ENCODE data around the gene RALGPS1. TPM values are rescaled to one million over a fixed set of nuclear protein-coding genes. Genes with fewer than 3 reads are reported as not detected.

The RALGPS1 gene
- polyA plus RNA-seq, 2 donors: 3.8 to 6.4 TPM

DNA sequence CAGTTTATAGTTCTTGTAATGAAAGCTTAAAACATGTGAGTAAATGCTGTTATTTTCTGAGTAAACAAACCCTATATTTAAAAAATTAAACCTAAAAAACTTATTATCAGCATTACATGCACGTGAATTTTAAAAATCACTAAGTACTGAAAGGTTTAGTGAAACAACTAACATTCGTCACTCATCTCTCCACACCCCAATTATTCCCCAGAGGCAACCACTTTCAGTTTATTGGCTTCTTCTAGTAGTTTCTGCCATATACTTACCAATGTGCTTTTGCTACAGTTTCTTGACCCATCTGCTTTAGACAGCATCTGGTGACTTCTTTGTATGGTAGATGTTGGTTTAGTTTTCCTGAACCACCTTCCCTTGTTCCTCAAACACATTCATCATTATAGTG lies 149.8 kb downstream of the RALGPS1 start:
- no peak overlapping the region for H3K4me3 ChIP-seq (ENCODE audit: low read depth in 1 of 2, low read length in 2 of 2)
- H3K27me3 ChIP-seq (ENCODE audit: control insufficient read depth in 1 of 2, insufficient read depth in 2 of 2, low read length in 2 of 2): no peaks in the 10 kb centered on the region
- no peaks in the 10 kb centered on the region for H3K9me3 ChIP-seq (ENCODE audit: control insufficient read depth in 2 of 2, insufficient read depth in 1 of 2, low read depth in 1 of 2, low read length in 1 of 2)
- no peaks in the 10 kb centered on the region for H3K36me3 ChIP-seq (ENCODE audit: control insufficient read depth in 2 of 2, insufficient read depth in 2 of 2, low read length in 1 of 2)
- H3K27ac ChIP-seq (ENCODE audit: low read depth in 2 of 2, low read length in 1 of 2): no peak overlapping the region
- peaks cover 3 to 6% of the 10 kb centered on the region in 2 donors for H3K4me1 ChIP-seq (ENCODE audit: control insufficient read depth in 2 of 2, insufficient read depth in 2 of 2, low read length in 1 of 2)
- 87 to 91% methylated on average over 2 of the region's 2 CpGs for whole genome bisulfite sequencing, 2 donors

DNA sequence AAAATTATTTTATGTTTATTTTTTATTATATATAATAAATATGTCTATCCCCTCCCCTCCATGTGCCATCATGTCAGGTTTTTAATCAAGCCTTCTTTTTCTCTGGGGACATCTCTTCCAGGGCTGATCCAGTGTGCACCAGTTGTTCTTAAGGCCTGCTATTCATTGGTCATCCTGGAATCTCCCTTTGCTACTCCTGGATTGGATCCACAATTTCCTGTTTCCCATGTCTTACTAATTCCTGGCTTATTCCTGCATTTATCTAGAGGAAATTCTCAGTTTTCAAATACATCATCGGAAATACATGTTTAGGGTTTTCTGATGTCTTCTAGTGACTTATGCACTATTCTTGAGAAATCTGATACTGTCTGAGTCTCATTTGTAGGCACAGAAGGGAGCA lies 151.0 kb downstream of the RALGPS1 start:
- Histone ChIP-seq H3K4me3 (ENCODE audit: low read depth in 1 of 2, low read length in 2 of 2) (no peak overlapping the region), H3K4me1 (ENCODE audit: control insufficient read depth in 2 of 2, insufficient read depth in 2 of 2, low read length in 1 of 2) (peaks cover 0 to 6% of the 10 kb centered on the region in 2 donors), H3K27me3 (ENCODE audit: control insufficient read depth in 1 of 2, insufficient read depth in 2 of 2, low read length in 2 of 2) (no peaks in the 10 kb centered on the region), H3K9me3 (ENCODE audit: control insufficient read depth in 2 of 2, insufficient read depth in 1 of 2, low read depth in 1 of 2, low read length in 1 of 2) (no peaks in the 10 kb centered on the region), H3K36me3 (ENCODE audit: control insufficient read depth in 2 of 2, insufficient read depth in 2 of 2, low read length in 1 of 2) (no peaks in the 10 kb centered on the region), H3K27ac (ENCODE audit: low read depth in 2 of 2, low read length in 1 of 2) (no peak overlapping the region)
- WGBS, 2 donors: 76 to 86% methylated on average over 1 of the region's 1 CpG

DNA sequence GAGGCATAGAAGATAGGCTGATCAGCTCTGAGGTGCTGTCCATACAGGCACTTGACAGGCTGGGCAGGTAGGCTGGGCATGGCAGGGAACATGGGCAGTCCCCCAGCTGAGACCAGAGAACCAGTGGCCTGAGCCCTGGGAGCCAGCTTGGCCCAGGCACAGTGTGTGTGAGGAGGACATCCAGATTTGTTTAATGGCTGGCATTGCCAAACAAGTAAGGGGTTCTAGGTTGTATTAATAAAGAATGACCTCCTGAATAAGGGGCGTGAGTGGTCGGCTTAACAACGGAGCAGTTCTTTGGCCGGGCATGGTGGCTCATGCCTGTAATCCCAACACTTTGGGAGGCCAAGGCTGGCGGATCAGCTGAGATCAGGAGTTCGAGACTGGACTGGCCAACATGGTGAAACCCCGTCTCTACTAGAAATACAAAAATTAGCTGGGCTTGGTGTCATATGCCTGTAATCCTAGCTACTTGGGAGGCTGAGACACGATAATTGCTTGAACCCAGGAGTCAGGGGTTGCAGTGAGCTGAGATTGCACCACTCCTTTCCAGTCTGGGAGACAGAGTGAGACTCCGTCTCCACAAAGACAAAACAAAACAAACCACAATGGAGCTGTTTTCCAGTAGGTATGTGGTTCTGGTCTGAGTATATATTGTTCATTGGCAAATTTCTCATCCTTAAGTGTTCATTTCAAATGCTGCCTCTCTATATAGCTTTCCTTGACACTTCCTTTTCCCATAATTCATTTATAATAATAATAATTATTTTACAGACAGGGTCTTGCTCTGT lies 151.7 kb downstream of the RALGPS1 start:
- WGBS, 2 donors: 94% methylated on average over 9 of the region's 9 CpGs
- H3K9me3 ChIP-seq (ENCODE audit: control insufficient read depth in 2 of 2, insufficient read depth in 1 of 2, low read depth in 1 of 2, low read length in 1 of 2): no peaks in the 10 kb centered on the region
- no peak overlapping the region for H3K27ac ChIP-seq (ENCODE audit: low read depth in 2 of 2, low read length in 1 of 2)
- no peaks in the 10 kb centered on the region for H3K27me3 ChIP-seq (ENCODE audit: control insufficient read depth in 1 of 2, insufficient read depth in 2 of 2, low read length in 2 of 2)
- no peaks in the 10 kb centered on the region for H3K36me3 ChIP-seq (ENCODE audit: control insufficient read depth in 2 of 2, insufficient read depth in 2 of 2, low read length in 1 of 2)
- no peak overlapping the region for H3K4me3 ChIP-seq (ENCODE audit: low read depth in 1 of 2, low read length in 2 of 2)
- peaks cover 0 to 6% of the 10 kb centered on the region in 2 donors for H3K4me1 ChIP-seq (ENCODE audit: control insufficient read depth in 2 of 2, insufficient read depth in 2 of 2, low read length in 1 of 2)

DNA sequence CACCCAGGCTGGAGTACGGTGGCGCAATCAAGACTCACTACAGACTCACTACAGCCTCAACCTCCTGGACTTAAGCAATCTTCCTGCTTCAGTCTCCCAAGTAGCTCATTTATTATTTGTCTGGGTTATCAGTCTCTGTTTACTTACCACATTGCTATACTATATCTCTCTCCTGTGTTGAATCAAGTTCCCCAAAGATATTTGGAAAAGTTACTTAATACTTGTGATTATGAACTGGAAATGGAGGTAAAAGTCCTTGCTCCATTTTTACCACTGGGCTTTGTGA lies 152.2 kb downstream of the RALGPS1 start:
- H3K27ac ChIP-seq (ENCODE audit: low read depth in 2 of 2, low read length in 1 of 2): peak overlapping the region in 1 of 2 donors; percentile 84
- 77 to 90% methylated on average over 2 of the region's 2 CpGs for WGBS, 2 donors

DNA sequence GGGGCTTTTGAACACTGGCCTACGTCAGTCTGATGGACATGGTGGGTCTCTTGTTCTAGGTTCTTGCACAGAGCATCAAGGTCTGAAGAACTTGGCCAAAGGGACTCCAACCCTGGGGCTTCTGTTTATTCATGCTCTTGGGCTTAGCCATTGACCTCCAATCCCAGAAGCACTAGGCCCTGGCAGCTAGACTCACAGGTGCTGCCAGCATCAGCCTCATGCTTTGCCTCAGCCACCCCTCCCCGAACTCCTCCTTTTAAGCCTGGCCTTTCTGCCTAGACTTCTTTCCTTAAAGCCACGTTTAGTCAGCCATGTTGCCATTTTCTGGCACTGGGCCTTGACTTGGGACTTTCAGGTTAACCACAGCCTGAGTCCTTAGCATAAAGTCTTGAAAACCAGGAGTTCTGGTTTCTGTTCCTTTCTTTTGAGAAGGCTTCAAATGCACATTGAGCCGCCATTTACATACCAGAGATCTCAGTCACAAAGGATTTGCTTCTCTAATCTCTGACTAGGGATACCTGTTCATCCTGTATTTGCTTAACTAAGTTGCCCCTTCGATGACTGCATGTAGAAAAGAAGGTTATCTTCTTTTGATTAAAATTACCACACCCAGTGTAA lies 153.1 kb downstream of the RALGPS1 start:
- H3K9me3 ChIP-seq (ENCODE audit: control insufficient read depth in 2 of 2, insufficient read depth in 1 of 2, low read depth in 1 of 2, low read length in 1 of 2): no peaks in the 10 kb centered on the region
- WGBS, 2 donors: 62 to 67% methylated on average over 5 of the region's 5 CpGs
- H3K27ac ChIP-seq (ENCODE audit: low read depth in 2 of 2, low read length in 1 of 2): peak overlapping the region; percentile 81 to 84
- H3K27me3 ChIP-seq (ENCODE audit: control insufficient read depth in 1 of 2, insufficient read depth in 2 of 2, low read length in 2 of 2): no peaks in the 10 kb centered on the region
- peaks cover 0 to 6% of the 10 kb centered on the region in 2 donors for H3K4me1 ChIP-seq (ENCODE audit: control insufficient read depth in 2 of 2, insufficient read depth in 2 of 2, low read length in 1 of 2)
- no peak overlapping the region for H3K4me3 ChIP-seq (ENCODE audit: low read depth in 1 of 2, low read length in 2 of 2)
- no peaks in the 10 kb centered on the region for H3K36me3 ChIP-seq (ENCODE audit: control insufficient read depth in 2 of 2, insufficient read depth in 2 of 2, low read length in 1 of 2)

More for the DNA sequence above, 152.2 kb downstream of the RALGPS1 start:
- Histone ChIP-seq H3K4me3 (ENCODE audit: low read depth in 1 of 2, low read length in 2 of 2) (no peak overlapping the region), H3K27me3 (ENCODE audit: control insufficient read depth in 1 of 2, insufficient read depth in 2 of 2, low read length in 2 of 2) (no peaks in the 10 kb centered on the region), H3K9me3 (ENCODE audit: control insufficient read depth in 2 of 2, insufficient read depth in 1 of 2, low read depth in 1 of 2, low read length in 1 of 2) (no peaks in the 10 kb centered on the region), H3K36me3 (ENCODE audit: control insufficient read depth in 2 of 2, insufficient read depth in 2 of 2, low read length in 1 of 2) (no peaks in the 10 kb centered on the region), H3K4me1 (ENCODE audit: control insufficient read depth in 2 of 2, insufficient read depth in 2 of 2, low read length in 1 of 2) (peaks cover 0 to 6% of the 10 kb centered on the region in 2 donors)

DNA sequence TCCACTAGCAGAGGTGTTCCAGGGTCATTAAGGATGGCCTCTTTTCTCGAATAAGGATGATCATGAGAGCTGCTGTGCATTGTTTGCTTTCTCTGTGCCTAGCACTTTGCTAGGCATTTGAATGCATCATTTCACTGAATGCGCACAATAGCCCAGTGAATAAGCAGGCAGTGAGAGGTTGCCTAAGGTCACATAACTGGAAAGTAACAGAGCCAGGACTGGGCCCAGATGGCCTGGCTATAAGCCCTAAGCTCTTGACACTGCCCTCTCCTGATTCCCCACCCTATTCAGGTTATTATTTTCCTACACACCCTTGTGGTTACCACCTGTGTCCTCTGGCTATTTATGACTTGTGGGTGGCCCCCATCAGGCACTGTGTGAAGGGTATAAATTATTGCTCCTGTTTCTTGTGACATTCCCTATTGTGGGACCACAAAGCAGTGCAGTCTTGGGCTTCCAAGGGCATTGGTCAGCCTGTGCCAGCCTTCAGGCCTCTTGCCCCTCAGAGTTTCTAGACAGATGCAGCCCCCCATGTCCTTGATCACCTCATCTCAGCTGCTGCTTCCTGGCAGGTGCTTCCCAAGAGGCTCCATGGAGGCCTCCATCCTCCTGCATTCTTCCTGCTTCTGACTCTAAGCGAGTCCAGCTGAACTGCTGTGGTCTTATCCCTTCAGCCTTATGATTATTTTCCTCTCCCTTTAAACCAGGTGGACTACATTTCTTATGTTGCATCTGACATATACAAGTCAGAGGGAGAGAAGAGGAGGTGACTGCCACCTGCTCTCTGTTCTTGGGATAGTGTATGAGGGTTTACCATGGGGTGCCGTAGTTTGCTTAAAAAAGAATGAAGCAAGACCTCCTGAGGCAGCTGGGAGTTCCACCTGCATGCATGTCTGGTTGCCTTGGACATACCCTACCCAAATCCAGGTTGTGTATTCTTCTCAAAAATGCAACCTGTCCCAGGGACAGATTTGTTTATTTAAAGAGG lies 160.3 kb downstream of the RALGPS1 start:
- no peaks in the 10 kb centered on the region for H3K9me3 ChIP-seq (ENCODE audit: control insufficient read depth in 2 of 2, insufficient read depth in 1 of 2, low read depth in 1 of 2, low read length in 1 of 2)
- H3K27me3 ChIP-seq (ENCODE audit: control insufficient read depth in 1 of 2, insufficient read depth in 2 of 2, low read length in 2 of 2): no peaks in the 10 kb centered on the region
- H3K4me1 ChIP-seq (ENCODE audit: control insufficient read depth in 2 of 2, insufficient read depth in 2 of 2, low read length in 1 of 2): peaks cover 0 to 6% of the 10 kb centered on the region in 2 donors
- H3K27ac ChIP-seq (ENCODE audit: low read depth in 2 of 2, low read length in 1 of 2): no peak overlapping the region
- H3K4me3 ChIP-seq (ENCODE audit: low read depth in 1 of 2, low read length in 2 of 2): no peak overlapping the region
- no peaks in the 10 kb centered on the region for H3K36me3 ChIP-seq (ENCODE audit: control insufficient read depth in 2 of 2, insufficient read depth in 2 of 2, low read length in 1 of 2)
- WGBS, 2 donors: 81 to 82% methylated on average over 4 of the region's 4 CpGs

DNA sequence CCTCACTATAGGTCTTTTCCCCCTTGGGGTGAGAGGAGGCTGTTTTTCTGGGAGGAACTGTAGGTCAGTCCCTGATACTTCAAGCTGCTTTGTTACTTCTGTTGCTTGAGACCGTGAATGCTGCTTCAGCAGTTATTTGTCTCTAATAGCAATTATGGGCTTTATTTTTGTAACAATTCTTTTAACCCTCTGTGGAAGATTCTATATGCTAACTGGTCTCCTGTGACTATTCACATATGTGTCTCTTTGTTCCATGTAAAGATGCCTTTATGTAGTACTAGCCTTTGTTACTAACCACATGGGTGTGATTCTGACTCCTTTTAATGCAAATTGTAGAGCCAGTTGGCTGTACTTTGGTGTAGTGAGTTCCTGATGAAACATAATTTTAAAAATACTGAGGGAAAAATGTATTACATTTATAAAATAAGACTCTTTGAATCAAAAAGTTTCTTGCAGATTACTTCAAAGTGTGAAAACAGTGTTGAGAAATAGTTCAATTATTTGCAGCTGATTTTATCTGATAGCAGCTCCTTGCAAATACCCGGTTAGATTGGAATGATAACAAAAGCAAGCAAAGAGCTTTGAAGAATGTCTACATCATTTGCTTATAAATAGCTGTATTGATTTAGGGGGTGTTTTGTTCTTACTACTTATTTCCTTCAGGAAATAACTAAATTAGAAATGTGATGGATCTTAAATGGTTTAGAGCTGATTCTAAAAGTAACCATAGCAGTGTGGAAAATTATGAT lies 161.2 kb downstream of the RALGPS1 start:
- Histone ChIP-seq H3K4me1 (ENCODE audit: control insufficient read depth in 2 of 2, insufficient read depth in 2 of 2, low read length in 1 of 2) (peaks cover 0 to 6% of the 10 kb centered on the region in 2 donors), H3K27ac (ENCODE audit: low read depth in 2 of 2, low read length in 1 of 2) (no peak overlapping the region)
- 53 to 56% methylated on average over 2 of the region's 2 CpGs for WGBS, 2 donors

DNA sequence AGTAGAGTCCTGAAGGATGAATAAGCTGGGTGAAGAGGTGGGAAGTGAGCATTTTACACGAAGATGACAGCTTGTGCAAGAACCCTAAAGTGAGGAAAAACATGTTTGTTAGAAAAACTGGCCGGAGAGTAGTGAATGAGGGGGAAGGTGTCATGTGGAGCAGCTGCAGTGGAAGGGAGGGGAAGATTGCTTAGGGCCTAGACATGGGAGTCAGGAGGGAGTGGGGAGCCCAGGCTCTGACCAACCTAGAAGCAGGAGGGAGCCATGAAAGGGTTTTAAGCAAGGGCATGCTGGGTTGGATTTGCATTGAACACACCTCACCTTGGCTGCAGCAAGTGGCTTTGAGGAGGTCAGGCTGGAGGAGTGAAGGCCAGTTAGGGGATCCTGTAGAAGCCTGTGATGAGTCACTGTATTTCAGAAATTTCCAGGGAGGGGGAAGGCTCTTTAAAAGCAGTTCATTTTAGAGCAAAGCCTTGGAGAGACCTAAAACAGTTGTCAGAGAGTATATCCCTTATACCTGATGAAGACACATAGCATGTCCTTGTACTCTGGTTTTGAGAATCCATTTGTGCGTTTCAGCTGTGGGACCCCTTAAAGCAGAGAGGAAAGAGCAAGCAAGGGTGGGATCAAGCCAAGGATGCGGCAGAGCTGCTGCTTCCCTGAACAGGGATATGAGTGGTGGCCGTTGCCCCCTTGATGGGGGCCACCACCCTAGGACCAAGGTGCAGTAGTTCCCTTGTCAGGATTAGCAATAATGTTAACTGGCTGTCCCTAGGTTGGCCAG lies 162.5 kb downstream of the RALGPS1 start:
- WGBS, 2 donors: 84 to 92% methylated on average over 5 of the region's 5 CpGs
- peaks cover 0 to 6% of the 10 kb centered on the region in 2 donors for H3K4me1 ChIP-seq (ENCODE audit: control insufficient read depth in 2 of 2, insufficient read depth in 2 of 2, low read length in 1 of 2)
- no peaks in the 10 kb centered on the region for H3K27me3 ChIP-seq (ENCODE audit: control insufficient read depth in 1 of 2, insufficient read depth in 2 of 2, low read length in 2 of 2)
- H3K9me3 ChIP-seq (ENCODE audit: control insufficient read depth in 2 of 2, insufficient read depth in 1 of 2, low read depth in 1 of 2, low read length in 1 of 2): no peaks in the 10 kb centered on the region
- H3K27ac ChIP-seq (ENCODE audit: low read depth in 2 of 2, low read length in 1 of 2): no peak overlapping the region
- no peak overlapping the region for H3K4me3 ChIP-seq (ENCODE audit: low read depth in 1 of 2, low read length in 2 of 2)
- H3K36me3 ChIP-seq (ENCODE audit: control insufficient read depth in 2 of 2, insufficient read depth in 2 of 2, low read length in 1 of 2): no peaks in the 10 kb centered on the region

More for the DNA sequence above, 161.2 kb downstream of the RALGPS1 start:
- no peaks in the 10 kb centered on the region for H3K9me3 ChIP-seq (ENCODE audit: control insufficient read depth in 2 of 2, insufficient read depth in 1 of 2, low read depth in 1 of 2, low read length in 1 of 2)
- H3K27me3 ChIP-seq (ENCODE audit: control insufficient read depth in 1 of 2, insufficient read depth in 2 of 2, low read length in 2 of 2): no peaks in the 10 kb centered on the region
- H3K4me3 ChIP-seq (ENCODE audit: low read depth in 1 of 2, low read length in 2 of 2): no peak overlapping the region
- no peaks in the 10 kb centered on the region for H3K36me3 ChIP-seq (ENCODE audit: control insufficient read depth in 2 of 2, insufficient read depth in 2 of 2, low read length in 1 of 2)
